ENCODE measurements around the gene AP2B1.

GRCh38 chr17:35587074-35587961 lies at the start of gene AP2B1:
- TF ChIP-seq CTCF (tag by site-specific recombination; IDR thresholded peaks at IDR 0.05), result peak; percentile 42; the same call in 1 of the 2 replicates
- TF ChIP-seq YY1 (tag by site-specific recombination; IDR thresholded peaks at IDR 0.05), result peak; percentile 99
- TF ChIP-seq ZNF121 (tag by site-specific recombination; IDR thresholded peaks at IDR 0.05), result no peak
- TF ChIP-seq REST (tag by site-specific recombination; IDR thresholded peaks at IDR 0.05), result no peak; the same call in none of the 2 replicates
- 0 out of 2 replicates have a peak, but pooled peaks have one; percentile 41 for TF ChIP-seq GFI1B (tag by site-specific recombination; IDR thresholded peaks at IDR 0.05)
- peak; percentile 98 for TF ChIP-seq ZBTB11 (tag by site-specific recombination; conservative IDR thresholded peaks at IDR 0.05; ENCODE audit: low read depth)
- TF ChIP-seq ZNF37A (tag by site-specific recombination; IDR thresholded peaks at IDR 0.05), result no peak
- TF ChIP-seq ZNF701 (tag by site-specific recombination; IDR thresholded peaks at IDR 0.05), result no peak
